ENCODE measurements around the gene DAZAP1. TPM values are rescaled to one million over a fixed set of nuclear protein-coding genes. Genes with fewer than 3 reads are reported as not detected.

DAZAP1 gene
- total RNA-seq, 1 donor: 43.8 TPM

DNA sequence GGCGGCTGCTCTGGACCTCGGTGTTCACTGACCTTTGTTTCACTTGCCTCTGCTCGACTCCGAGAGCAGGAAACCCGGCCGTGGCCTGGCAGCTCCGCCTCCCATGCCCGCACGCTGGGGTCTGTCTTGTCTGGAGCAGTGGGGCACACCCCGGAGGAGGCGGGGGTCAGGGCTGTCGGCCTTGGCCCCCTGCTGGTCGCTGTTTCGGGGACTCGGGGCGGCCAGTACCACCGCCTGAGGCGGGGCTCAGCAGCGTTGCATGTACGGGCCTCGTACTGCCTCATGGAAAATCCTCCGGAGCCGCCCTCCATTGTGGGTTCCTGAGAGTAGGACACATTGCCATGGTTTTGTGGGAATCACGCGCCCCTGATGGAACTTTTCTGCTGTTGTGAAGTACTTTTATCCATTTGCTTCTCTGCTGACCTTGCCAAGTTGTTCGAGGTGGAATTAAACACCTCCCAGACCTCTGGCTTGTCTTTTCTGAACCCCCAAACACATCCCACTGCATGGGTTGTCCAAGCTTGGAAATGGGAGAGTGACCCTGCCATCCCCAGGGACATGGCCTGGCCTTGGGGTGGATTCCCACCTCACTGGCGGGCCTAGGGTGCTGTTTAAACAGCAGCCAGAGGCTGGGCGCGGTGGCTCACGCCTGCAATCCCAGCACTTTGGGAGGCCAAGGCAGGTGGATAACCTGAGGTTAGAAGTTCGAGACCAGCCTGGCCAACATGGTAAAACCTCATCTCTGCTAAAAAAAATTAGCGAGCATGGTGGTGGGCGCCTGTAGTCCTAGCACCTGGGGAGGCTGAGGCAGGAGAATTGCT lies 29.2 kb upstream of the DAZAP1 start:
- no peak for DNase-seq (ENCODE audit: low read depth)
- TF ChIP-seq, protein P1, sequence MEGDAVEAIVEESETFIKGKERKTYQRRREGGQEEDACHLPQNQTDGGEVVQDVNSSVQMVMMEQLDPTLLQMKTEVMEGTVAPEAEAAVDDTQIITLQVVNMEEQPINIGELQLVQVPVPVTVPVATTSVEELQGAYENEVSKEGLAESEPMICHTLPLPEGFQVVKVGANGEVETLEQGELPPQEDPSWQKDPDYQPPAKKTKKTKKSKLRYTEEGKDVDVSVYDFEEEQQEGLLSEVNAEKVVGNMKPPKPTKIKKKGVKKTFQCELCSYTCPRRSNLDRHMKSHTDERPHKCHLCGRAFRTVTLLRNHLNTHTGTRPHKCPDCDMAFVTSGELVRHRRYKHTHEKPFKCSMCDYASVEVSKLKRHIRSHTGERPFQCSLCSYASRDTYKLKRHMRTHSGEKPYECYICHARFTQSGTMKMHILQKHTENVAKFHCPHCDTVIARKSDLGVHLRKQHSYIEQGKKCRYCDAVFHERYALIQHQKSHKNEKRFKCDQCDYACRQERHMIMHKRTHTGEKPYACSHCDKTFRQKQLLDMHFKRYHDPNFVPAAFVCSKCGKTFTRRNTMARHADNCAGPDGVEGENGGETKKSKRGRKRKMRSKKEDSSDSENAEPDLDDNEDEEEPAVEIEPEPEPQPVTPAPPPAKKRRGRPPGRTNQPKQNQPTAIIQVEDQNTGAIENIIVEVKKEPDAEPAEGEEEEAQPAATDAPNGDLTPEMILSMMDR (IDR thresholded peaks at IDR 0.05; ENCODE audit: insufficient read depth, low read length): no peak
- no peak overlapping the region for H3K4me3 ChIP-seq (ENCODE audit: low read depth, low read length)

DNA sequence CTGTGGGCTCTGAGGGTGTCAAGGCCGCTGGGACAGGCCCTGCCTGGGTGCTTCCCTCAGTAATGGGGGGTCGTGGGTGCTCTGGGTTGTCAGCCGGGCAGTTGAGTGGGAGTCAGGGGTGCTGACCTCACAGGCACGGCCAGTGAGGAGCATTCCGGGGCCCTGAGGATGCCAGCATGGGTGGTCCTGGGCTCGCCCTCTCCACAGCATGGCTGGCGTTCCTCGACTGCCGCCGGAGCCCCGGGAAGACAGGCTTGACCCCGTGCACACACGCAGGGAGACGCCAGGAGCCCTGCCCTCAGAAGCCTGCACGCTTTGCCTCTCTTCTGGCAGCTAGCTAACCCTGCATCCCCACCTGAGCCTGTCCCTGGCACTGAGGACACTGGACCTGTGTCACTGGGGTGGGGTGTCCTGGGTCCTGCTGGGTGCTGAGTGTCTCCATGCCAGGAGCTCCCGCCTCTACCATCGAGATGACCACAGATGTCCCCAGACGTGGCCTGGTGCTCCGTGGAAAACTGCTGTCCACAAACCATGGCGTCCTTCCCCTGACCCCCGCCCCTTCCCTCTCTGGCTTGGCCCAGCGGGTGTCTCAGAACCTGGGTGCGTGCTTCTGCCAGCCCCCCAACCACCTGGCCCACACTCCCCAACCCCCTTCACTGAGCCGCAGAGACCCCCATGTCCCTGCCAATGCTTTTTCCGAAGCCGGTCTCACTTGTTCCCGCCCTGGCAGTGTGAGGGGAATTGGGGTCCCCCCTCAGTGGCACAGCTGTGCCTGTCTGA lies 28.1 kb upstream of the DAZAP1 start:
- TF ChIP-seq, protein P1 (IDR thresholded peaks at IDR 0.05; ENCODE audit: insufficient read depth, low read length): no peak
- no peak for DNase-seq (ENCODE audit: low read depth)
- no peak overlapping the region for H3K4me3 ChIP-seq (ENCODE audit: low read depth, low read length)

DNA sequence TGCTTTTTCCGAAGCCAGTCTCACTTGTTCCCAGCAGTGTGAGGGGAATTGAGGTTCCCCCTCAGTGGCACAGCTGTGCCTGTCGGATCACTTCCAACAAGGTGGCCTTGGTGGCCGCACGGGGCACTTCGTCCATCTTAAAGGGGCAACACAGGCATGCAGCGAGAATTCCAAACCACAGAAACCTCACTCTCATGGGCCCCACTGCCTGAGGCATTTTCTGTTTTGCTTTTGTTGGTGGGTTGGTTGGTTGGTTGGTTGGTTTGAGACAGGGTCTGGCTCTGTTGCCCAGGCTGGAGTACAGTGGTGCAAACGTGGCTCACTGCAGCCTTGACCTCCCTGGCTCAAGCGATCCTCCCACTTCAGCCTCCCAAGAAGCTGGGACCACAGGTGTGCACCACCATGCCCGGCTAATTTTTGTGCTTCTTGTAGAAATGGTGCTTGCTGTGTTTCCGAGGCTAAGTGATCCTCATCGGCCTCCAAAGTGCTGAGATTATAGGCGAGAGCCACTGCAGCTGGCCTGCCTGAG lies 27.4 kb upstream of the DAZAP1 start:
- H3K4me3 ChIP-seq (ENCODE audit: low read depth, low read length): no peak overlapping the region
- TF ChIP-seq, protein P1 (IDR thresholded peaks at IDR 0.05; ENCODE audit: insufficient read depth, low read length): no peak
- DNase-seq (ENCODE audit: low read depth): no peak

DNA sequence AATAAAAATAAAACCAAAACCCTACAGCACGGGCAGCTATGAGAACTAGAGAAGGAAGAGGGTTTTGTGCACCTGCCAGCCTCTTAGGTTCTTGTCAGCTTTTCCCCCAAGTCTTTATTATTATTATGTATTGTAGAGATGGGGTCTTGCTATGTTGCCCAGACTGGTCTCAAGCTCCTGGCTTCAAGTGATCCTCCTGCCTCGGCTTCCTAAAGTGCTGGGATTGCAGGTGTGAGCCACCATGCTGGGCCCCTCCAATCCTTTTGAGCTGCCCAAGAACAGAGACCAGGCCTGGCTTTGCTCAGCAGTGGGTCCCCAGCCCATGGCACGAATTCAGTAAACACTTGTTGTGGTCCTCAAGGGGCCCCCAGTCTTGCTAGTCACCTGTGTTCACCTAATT lies 25.1 kb upstream of the DAZAP1 start:
- TF ChIP-seq, protein P1 (IDR thresholded peaks at IDR 0.05; ENCODE audit: insufficient read depth, low read length): no peak
- DNase-seq (ENCODE audit: low read depth): no peak

DNA sequence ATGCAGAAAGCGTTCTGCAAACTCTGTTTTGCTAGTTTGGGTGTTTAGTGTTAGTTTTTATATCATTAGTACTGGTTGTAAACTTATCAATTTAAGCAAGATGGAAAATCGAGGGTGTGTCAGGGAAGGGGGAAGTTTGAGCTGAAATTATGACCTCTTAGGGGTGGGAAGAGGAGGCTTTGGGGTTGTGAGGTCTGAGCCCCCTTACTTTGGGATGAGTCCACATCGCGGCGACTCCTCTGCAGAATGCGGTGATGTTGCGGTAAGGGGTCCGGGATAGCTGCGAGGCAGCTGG lies 24.4 kb upstream of the DAZAP1 start:
- DNase-seq (ENCODE audit: low read depth): no peak

More for the DNA sequence above, 25.1 kb upstream of the DAZAP1 start:
- H3K4me3 ChIP-seq (ENCODE audit: low read depth, low read length): no peak overlapping the region

DNA sequence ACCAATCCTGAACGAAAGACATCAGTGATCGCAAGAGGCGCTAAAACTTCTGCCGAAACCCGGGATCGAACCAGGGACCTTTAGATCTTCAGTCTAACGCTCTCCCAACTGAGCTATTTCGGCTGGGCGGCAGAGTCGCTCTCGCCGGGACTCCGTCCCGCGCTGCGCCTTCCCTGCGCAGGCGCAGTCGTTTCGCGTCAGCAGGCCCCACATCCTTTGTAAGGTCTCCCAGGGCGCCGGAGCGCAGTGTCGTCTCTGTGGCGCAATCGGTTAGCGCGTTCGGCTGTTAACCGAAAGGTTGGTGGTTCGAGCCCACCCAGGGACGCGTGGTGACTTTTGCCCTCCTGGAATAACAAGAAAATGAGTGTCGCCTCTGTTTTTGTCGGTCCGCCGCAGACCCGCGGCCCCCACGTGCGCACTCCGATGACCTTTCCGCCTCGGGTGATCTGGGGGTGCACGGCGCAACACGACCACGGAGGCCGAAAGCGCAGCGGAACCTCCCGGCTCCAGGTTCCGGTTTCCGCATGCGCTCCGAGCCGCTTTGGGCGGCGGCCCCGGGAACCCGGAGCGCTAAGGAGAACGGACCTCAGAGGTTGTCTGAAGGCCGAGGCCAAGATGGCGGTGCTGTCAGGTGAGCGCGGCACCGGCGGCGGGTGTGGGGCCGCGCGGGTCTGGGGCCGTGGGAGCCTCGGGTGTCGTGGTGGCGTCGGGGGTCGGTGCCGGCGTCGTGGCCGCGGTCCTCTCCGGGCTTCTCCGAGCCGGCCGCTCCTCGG lies 23.9 kb upstream of the DAZAP1 start, which contains the start of gene NDUFS7:
TSS of gene NDUFS7 (plus strand) at position 596 of the 773 bp plus-strand sequence. CDS start at position 616, 20 bp downstream.
- peak within 1 kb of the TSS; percentile 91 for H3K4me3 ChIP-seq (ENCODE audit: low read depth, low read length)
- TF ChIP-seq, protein P1 (IDR thresholded peaks at IDR 0.05; ENCODE audit: insufficient read depth, low read length): peak; percentile 26
- DNase-seq (ENCODE audit: low read depth): peak; percentile 95

More for the DNA sequence above, 24.4 kb upstream of the DAZAP1 start:
- TF ChIP-seq, protein P1 (IDR thresholded peaks at IDR 0.05; ENCODE audit: insufficient read depth, low read length): no peak
- H3K4me3 ChIP-seq (ENCODE audit: low read depth, low read length): no peak overlapping the region

Measured in fibroblast of the aortic adventitia (primary cell).